Hematopoietic multipotent progenitor cell treated with erythropoietin and hydrocortisone succinate and interleukin-3 and kit ligand, for 15 days (in vitro differentiated cells): Measurements from ENCODE around the gene CHCHD6.

Experiments used
- DNase-seq: peaks from one replicate; pipeline ENCODE4 v3.0.0-alpha.2; 2015; ENCODE audit warnings: low spot score

CHCHD6 gene

DNA sequence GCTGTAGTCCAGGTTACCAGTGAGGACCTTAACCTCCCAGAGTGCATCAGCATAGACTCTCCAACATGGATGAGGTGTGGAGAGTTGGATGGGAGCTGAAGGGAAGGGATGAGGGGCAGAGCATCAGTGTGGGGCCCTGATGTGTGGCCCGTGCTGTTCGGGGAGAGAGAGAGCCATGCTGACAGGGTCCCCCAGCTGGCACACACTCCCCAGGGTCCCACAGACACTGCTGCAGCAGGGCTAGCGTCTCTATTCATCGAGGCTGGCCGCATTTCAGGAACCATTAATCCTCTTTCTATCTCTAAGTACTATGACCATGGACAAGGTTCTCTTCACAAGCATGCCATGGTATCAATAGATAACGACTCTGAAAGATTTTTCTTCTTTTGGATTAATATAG is 192.9 kb downstream of the CHCHD6 start:
- no peak for DNase-seq

DNA sequence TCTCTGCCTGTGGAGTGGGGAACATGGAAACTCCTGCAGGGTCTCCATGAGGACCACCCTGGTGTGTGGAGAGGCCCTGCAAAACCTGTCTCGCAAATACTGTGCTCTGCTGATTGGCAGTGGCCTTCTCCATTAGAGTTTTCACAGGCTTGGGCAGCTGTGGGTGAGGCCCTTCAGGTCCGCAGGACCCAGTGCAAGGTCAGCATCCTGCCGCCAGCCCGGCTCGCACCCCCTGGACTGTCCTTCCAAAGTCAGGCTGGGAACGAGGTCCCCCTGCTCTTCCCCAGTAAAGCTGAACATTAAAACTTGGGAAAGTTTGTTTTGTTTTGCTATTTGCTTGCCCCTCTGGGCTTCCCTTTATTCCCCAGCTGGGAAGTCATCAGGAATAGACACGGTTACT is 193.9 kb downstream of the CHCHD6 start:
- no peak for DNase-seq

DNA sequence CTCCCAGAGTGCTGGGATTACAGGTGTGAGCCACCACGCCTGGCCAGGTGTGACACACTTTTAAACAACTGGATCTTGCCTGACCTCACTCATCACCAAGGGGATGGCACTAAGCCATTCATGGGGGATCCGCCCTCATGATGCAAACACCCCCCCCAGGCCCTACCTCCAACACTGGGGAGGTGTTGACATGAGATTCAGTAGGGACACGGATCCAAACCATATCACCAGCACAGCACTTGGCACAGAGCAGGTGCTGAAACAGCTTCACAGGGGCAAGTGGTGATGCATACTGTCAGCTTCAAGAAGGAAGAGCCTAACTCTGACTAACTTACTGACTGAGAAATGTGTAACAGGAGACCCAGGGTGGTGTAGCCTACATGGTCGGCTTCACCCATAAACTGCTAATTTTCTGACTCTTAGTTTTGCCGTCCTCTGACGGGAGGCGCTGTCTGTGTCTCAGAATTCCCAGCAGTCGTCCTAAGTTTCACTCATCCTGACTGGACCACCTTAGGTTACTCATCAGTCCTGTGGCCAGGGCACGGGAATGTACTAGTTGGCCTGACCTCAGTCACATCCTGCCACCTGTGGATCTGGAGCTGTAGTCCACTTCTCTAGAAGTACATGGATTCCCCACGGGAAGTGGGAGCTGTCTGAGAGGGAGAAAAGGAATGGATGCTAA is 197.0 kb downstream of the CHCHD6 start:
- DNase-seq = no peak

DNA sequence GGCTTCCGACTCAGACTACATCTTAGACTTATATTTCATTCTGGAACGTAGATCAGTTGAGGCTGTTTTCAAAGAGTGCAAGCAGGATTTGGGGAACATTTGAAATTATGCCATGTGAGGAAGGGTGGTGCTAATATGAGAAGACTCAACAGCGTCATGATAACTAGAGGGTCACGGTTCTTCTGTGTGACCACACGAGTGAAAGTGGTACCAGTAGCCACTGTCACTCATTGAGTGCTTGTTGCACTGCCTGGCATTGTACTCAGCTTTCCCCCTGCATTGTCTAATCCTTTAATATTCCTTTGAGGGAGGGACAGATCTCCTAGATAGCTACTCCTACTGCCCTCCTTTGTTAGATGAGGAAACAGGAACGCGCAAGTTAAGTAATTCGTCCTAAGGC is 197.6 kb downstream of the CHCHD6 start:
- DNase-seq = no peak

DNA sequence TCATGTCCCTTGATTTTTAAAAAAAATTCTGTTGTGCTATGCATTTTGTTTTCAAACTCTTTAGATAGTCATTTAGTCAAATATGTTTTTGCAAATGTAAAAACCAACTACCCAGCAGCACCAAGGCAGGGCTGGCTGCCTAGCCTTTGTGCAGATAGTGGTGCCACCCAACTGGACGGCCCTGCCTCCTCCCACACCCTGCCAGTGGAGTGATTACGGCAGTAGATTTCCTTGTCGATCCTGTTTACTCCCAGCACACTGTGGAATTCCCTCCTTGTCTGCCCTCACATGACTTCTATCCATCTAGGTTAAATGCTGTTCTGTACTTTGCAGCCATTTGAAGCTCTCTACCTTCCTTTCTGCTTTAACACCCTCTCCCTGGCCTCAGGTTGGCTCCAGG is 199.5 kb downstream of the CHCHD6 start:
- DNase-seq = no peak

DNA sequence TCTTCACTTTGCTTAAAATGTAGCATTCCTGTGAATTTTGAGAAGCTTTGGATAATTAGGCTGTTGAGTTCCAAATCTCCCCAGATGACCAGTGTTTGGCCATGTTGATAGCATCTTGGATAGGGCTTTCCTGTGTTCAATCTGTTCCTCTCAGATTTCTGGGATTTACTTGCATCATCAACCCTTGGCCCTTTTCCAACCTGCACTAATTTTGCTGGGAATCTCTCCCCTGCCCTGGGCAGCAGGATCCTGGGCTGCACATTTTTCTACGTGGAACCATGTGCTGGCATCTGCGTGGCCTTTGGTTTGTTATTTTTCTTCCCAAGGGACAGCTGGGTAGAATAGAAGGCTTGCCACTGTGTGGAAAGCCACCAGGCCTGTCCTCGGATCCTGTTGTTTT is 203.5 kb downstream of the CHCHD6 start:
- DNase-seq = no peak

DNA sequence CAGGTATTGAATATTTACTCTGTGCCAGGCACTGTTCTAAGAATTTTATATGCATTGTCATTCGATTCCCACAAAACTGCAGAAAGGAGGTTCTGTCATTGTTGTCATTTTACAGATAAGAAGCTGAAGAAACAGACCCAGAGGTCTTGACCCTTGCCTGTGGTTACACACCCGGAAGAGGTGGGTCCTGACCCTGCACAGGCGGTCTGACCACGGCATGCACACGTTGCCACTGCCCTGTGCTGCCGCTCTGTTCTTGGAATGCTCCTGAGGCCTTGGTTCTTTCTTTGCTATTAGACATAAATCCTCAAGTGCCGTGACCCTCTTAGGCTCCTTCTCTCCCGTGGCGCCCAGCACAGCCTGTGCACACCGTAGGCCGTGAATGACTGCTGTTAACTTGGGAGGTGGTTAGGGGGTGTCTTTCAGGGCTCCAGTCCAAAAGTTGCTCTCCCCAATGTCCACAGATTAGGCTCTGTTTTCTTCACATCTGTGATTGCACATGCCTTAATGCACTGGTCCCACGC is 204.8 kb downstream of the CHCHD6 start:
- no peak for DNase-seq

DNA sequence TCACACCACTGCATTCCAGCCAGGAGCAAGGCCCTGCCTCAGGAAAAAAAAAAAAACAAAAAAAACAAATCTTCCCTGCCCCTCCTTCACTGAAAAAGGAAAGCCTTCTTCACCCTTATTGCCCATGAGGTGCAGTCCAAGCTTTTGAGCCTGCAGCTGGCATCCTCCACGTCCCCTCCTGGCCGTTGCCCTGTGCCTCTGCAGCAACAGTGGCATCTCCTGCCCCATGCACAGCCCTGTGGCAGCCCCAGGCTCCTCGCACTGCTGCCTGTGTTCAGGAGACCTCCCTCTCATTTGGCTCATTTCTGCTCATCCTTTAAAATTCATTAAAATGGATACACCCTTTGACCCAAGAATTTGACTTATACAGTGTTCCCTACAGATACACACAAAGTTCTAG is 206.2 kb downstream of the CHCHD6 start:
- DNase-seq = no peak

DNA sequence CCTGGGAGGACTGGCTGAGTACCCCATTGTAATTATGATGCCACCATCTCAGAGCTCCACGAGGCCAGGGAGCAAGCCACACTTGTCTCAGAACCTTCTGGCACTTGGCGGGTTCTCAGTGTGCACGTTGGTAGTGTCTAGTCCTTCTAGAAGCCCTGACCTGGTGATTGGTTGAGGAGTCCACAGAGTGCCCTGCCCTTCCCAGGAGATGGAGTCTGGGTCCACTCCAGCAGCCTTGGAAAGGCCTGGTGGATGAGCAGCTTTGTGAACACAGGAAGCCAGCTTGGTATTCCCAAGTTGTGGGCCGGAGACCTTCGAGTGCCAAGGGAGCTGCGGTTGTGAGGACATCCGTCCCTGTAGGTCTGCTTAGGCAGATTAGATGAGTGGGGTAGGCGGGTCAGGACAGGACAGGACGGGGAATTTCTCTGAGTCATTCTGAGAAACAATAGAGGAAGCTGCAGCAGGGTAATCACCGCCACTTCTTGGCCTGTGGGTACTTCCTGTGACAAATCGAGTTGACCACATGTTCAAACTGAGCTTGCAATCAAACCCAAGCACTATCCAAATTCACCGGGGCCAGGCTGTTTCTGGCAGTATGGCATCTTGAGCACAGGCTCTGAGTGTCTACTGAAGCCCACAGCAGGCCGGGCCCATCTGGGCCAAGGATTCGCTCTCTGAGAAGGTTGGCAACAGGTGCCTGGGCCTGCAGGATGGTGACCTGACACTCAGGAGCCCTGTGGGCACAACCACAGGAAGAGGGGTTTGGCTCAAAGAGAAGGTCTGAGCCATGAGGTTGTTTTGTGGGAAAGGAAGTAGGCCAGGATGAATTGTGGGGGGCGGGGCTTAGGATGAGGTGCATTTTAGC is 207.4 kb downstream of the CHCHD6 start:
- no peak for DNase-seq

DNA sequence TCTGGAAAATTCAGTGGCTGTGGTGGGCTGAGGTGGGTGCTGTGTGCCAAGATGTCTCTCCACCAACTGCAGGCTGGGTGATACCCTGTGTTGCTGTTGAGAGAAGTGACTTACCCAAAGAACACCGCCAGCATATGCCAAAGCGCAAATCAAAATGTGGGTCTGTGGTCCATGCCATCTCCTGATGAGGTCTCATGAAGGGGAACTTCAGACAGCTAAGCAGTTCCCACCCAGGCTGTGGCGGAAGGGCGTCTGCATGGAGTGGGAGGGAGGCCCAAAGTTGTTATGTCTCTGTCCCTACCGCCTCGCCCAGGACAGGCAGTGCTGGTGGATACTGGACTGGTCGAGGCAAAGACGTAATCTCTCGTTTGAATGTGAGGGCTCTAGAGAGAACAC is 208.0 kb downstream of the CHCHD6 start:
- no peak for DNase-seq

DNA sequence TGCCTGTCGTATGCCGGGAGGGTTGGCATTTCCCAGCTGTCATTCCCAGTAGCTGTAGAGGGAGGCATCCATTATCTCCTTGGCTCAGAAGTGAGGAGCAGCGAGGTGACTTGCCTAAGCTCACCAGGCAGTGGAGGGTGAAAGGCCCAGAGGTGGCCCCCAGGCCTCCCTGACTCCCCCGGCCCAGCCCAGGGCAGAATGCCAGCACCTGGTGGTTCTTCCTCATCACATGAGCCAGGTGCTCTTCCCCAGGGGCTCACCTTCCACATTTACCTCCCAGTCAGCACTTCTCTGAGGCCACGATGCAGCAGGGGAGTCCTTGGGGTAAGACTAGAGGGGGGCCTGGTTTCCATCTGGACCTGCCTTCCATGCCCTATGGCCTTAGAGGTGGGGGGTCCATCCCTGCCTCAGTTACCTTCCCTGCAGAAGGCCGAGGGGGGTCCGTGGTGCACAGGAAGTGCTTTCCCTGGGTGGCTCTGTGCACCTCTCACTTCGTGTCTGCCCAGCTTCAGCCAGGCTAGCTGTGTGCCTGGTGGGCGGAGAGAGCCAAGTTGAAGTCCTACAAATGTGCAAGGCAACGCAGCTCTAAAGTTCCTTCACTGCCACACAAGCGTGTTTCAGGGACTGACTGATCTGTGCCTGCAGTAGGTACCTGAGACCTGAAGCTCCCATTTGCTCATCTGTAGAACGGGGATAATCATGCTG is 208.6 kb downstream of the CHCHD6 start:
- DNase-seq = no peak

DNA sequence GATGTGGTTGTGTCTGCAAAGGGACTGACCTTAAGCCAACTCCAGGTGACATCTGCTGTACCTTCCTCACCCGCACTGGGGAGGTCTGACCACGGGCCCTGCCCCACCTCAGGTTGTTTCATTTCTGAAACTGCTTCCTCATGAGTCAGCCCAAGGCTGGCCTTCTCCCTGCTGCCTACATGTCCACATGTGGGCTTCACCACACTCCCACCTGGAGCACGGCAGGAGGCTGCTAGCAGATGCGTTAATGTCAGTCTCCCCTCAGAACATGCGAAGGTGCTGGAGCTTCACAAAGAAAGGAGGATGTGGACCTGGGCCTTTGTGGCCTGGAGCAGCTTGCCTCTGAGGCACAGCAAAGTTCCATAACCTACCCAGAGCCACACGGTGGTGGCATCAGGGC is 209.5 kb downstream of the CHCHD6 start:
- no peak for DNase-seq

DNA sequence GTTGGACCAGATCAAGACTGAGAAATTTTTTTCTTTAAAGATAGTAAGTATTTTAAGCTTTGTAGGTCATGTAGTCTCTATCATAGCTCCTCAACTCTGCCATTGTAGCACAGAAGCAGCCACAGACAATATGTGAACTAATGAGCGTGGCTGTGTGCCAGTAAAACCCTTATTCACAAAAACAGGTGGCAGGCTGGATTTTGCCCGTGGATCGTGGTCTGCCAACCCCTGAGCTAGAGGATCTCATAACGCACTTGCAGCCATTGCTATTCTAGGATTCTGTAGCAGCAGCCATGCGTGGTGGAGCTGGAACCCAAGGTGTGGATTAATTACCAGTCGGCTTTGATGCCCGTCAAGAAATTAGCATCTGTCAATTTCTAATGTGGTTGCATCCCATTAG is 210.2 kb downstream of the CHCHD6 start:
- no peak for DNase-seq

DNA sequence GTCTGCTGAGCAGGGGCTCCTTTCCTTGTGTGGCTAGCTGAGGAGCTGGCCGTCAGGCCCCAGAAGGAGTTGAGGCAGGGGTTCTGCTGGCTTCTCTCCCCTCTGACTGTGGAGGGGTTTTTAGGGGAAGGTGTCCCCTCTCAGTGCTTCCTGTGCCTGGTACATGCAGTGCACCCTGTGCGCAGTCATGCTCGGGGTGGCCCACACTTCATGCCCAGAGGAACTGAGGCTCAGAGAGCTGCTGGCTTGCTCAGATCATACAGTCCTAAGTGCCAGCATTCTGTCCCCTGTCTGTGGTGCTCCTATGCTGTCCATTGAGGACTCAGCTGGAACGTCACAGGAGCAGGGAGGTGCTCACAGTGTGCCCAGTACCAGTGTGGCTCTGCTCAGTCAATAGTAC is 211.0 kb downstream of the CHCHD6 start:
- no peak for DNase-seq

DNA sequence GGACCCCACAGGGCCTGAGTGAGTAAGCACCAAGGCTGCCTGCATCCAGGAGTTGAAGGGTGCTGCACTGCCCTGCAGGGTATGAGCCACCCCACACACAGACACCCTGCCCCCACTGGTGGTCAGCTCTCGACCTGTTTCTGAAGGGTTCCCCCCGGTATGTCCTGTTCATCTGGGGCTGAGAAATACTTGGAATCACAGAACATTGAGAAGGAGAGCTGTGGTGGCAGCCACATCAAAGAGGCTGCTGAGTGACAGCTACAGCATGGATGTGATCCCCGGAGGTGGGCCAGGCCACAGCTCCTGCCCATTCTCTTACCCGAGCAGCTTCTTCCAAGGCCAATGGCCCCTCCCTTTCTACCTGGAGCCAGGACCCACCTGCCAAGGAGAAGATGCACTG is 212.5 kb downstream of the CHCHD6 start:
- no peak for DNase-seq

DNA sequence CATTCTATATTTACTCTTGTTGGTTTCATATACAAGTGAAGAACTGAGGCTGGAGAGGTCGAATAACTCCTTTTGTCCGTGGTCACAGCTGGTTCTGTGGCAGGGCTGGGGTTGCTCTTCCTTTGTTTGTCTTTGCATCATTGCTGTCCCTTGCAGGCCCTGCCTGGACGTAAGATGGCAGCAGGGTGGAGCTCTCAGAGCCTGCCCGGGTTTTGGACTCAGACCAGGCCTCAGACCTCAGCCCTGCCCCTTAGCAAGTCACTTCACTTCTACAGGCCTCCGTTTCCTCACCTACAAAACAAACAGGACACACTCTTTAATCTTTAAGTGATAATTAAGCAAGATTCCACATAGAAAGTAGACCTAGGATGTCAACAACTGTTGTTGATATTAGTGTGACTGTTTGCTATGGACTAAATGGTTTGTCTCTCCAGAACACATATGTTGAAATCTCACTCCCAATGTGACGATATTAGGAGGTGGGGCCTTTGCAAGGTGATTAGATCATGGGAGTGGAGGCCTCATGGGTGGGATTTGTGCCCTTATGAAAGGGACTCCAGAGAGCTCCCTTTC is 213.3 kb downstream of the CHCHD6 start:
- DNase-seq = no peak

DNA sequence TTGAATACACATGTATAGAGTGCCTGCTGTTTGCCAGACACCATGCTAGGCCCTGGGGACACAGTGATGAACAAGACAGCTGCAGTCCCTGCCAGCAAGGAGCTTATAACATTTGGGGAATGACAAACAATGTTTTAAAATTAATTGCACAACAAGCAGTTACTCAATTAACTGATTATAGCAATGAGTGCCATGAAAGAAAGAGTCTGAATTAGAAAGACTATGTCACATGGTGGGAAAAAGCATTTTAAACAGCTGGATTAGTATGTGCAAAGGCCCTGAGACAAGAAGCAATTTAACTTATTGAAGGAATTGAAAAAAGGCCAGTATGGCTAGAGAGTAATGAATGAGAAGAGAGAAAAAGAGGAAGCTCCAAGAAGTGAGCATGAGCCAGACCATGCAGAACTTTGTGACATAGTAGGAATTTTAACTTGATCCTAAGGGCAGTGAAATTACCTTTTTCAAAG is 214.3 kb downstream of the CHCHD6 start:
- no peak for DNase-seq

DNA sequence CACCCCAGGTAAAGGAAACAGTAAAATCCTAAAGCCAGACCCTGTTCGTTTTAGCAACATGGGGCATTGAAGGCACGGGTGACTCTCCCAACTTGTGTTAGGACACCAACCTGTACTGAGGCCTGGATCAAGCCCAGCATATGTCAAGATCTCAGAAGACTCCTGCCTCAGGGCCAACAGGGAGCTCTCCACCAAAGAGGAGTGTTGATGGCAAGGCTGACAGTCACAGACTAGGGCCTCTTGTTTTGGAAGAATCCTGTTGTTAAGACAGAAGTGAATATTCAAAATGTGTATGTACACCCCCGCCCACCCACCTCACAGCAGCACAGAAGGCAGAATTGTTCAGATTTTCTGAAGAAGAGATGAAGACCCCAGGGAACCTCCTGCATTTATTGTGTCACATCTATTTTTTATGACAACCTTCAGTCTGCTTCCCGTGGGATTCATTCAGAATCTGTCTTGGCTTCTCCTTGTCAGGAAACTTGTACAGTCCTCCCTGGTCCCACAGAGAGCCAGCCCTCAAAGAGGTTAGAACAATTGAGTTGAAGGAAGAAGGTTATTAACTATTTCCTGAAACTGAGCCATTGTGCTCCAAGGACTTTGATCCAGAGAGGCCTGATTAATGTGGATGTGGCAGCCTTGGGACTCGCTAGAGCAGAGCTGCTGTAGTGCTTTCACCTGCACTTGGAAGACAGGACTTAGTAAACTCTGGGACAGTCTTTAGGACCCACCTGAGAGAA is 217.2 kb downstream of the CHCHD6 start:
- no peak for DNase-seq

DNA sequence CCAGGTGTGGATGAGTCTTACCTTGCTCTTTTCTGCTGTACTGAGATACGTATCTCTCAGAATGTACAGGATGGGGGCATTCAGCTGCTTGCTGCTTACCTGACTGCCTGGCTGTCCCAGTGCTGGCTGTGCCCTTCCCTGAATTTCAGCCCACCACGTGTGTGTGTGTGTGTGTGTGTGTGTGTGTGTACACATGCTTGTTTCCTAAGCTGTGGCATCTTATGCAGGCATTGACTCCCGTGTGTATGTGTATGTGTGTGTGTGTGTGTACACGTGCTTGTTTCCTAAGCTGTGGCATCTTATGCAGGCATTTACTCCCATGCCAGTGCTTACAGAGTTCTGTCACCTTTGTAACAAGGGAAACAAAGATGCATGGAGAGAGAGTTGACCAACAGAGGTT is 218.4 kb downstream of the CHCHD6 start:
- no peak for DNase-seq

DNA sequence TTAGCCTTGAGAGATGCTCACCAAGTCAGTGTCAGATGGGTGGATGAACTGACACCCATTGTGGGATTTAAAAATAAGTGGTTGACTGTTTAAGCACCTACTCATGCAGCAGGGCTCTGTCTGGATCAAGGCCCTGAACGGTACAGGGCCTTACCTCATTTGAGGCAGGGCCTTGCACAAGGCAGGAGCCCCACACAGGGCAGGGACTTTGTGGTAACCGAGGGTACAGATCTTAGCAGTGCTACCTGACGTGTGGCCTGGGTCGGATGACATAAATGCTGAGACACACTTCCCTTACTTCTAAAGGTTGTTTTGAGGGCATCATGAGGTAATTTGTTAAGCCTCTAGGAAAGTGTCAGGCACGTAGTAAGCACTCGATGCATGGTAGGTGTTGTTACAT is 219.4 kb downstream of the CHCHD6 start:
- no peak for DNase-seq

DNA sequence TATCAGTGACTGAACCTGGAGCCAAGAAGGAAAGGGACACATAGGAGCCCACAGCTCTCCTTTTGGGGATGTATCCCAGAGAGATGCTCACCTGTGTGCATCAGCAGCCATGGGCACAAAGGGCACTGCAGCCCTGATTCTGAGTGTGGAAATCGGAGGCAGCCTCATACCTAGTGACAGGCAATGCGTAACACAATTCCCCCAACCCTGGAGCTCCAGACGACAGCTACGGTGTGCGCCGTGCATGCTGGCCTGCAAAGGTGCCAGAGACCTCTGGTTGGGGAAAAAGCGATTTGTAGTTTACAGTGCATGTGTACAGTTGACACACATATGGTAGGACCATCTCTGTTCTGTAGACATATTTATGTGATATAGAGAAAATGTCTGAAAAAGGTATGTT is 219.9 kb downstream of the CHCHD6 start:
- no peak for DNase-seq

DNA sequence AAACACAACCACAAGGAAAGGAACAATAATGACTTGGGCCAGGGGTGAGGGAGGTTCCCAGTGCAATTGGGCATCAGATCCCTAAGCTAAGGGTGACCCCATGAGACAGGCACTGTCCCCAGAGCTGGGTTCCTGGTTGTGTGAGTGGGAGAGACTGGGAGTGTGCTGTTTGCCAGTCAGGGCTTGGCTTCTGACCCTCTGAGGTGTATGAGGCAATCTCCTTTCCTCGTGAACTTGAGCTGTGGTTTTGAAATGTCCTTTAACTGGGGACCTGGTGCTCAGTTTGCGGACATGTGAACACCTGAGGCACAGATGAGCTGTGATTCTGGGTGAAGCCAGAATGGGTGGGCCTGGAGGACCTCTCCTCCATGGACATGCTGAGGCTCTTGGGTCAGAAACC is 220.4 kb downstream of the CHCHD6 start:
- no peak for DNase-seq
